GM12891 (cell line): ENCODE measurements around the gene DCN.

Experiments used
- POLR2A ChIP-seq: IDR thresholded peaks from 2 replicates; pipeline ENCODE4 v1.6.1; 2011; ENCODE audit warnings: low read depth, low read length, control low read depth
- POLR2AphosphoS5 ChIP-seq: IDR thresholded peaks from 2 replicates; pipeline ENCODE4 v1.6.1; 2011; ENCODE audit warnings: low read depth, low read length, control low read depth
- SPI1 ChIP-seq: IDR thresholded peaks from 2 replicates; pipeline ENCODE4 v1.6.1; 2011; ENCODE audit warnings: low read depth, low read length, control low read depth
- TAF1 ChIP-seq: IDR thresholded peaks from 2 replicates; pipeline ENCODE4 v1.6.1; 2011; ENCODE audit warnings: low read depth, low read length, control low read depth

GRCh38 chr12:91099341-91099740, 83.3 kb downstream of the DCN start:
- TF ChIP-seq POLR2AphosphoS5 = no peak
- no peak for TF ChIP-seq SPI1
- no peak for TF ChIP-seq POLR2A
- TF ChIP-seq TAF1 = no peak
